Activated CD8-positive, alpha-beta memory T cell treated with anti-CD3 and anti-CD28 coated beads, Interleukin-2, amount 50 U/mL, for 48 hours (primary cell): ENCODE data around the gene AQP6.
A peak's percentile ranks its signal among the peaks of the same experiment; 100 is the strongest.

Experiments
- DNase-seq: peaks from one replicate; pipeline ENCODE4 v3.0.0-alpha.2; 2020

Gene AQP6

DNA sequence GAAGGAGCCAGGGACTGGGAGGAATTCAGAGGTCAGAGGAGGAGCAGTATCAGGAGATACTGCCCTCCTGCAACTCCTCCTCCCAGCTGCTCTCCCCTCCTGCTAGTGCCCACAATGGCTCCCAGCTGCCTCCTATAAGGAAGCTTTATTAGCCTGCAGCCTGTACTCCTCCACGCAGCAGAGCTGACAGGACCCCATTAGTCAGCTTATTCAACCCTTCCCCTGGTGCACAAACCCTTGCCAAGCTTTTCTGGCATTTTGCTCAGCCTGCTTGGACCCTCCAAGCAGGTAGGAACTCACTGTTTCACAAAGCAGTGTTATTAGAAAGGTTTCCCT lies 29.2 kb upstream of the AQP6 start:
- DNase-seq = no peak

DNA sequence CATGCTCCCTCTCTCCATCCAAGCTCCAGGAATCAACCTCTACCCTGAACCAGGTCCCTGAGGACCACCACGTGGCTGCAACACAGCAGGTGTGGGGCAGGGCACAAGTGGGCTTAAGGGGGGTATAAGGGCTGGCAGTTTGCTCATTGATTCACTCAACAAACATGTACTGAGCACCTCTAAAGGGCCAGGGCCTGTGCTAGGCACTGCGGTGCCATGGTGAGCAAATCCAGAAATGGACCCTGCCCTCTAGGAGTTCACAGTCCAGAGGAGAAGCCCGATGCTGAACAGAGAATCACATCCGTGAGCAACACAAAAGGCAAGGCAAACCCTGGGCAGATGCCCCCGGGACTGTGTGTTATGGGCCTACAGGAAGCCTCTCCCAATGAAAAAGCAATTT lies 28.7 kb upstream of the AQP6 start:
- DNase-seq = no peak

DNA sequence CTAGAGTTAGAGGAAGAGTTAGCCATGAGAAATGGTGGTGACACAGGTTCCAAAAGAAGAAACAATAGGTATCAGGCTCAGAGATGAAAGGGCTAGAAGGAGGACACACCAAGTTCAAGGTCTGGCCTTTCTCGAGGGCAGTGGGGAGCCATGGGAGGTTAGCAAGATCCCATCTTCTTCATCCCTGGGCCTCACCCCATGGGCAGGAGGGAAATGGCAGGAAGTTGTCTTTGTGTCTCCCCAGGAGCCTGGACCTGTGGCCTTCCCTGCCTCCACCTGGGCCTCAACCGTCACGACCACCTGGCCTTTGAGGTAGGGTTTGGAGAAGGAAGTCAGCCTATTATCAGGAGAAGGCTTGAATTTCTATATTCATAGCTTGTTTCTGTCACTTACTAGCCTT lies 28.0 kb upstream of the AQP6 start:
- no peak for DNase-seq

DNA sequence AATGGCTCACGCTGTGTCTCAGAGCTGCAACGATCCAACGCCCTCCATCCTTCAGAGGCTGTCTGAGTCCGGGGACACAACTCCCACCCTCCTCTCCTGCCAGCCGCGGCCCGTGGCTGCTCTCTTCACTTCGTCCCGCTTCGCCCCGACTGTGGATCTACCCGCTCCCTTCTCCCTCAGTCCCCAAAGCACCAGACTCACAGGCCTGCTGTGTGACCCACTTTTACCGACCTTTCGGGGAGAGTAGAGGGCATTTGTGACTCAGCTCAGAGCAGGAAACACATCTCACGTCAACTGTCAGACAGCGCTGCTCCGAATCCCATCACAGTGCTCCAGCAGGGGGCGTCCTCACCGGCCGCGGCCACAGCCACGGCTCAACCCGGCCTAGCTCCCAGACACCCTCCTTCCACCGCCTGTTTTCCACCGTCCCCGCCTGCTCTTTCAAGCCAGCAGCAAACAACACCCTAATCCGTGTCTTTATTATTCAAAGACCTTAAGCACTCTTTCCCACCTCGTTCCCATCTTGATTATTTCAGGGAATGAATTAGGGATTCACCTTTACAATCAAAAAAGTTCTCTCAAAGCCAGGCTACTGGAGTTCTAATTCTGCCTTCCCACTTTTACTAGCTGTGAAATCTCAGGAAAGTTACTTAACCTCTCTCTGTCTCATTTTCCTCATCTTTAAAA lies 27.2 kb upstream of the AQP6 start:
- peak; percentile 97 for DNase-seq

DNA sequence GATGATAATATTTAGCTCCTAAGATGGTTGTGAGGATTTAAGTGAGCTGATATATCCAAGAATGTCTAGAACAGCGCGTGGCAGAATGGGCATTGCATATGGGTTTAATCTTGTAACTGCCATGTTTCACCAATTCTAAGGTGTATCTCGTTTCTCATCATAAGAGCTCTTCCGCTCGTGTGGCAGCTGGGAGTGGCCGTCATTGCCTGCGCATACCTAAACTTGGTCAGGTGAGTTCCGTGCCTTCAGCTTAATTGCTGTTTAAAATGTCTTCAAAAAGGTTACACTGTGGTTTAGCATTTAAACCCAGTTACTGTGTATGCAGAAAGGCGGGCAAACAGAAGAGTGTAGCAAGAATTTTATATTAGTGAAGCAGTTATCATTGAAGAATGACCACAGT lies 26.7 kb upstream of the AQP6 start:
- DNase-seq = no peak

DNA sequence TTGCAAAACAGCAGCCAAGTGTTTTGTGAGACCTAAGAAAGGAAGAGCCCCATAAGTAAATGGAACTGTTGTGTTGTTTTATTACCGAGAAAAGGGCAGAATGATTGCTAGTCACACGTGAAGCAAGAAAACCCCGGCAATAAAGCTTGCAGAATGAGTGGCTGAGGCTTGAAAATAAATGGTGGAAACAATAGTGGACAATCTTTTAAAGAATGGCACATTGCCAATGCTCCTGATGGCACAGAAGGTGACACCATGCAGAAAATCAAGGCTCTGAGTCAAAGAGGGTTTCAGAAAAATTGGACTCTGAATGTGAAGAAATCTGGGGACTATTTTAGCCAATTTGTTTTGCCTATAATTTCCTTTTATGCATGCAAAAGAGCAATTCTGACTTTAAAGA lies 26.2 kb upstream of the AQP6 start:
- DNase-seq = no peak

DNA sequence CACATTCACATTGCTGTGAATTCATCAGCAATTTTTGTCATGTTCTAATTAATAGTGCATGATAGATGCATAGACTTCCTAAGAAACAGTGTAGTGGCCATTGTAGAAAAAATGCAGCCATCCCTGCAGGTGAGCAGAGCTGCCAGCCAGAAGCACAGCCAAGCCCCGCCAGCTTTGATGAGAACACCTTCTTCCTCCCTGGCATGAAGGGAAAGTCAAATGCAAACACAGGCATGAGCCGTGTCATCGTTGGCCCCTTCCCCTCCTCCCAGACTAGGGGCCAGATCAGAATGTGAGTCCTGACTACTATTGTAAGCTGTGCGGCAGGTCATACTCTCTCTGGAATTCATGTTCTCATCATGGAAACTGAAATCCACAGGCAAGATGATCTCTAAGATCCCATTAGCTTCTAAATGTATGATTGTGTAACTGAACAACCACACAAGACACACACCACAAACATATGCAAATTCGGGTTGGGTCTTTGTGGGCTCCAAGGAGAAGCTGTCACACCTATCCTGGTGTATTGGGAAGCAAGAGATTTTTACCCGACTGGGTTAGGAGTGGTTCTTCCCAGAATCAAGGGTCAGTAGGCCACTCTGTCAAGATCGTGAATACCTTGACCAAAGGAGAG lies 25.0 kb upstream of the AQP6 start:
- no peak for DNase-seq

DNA sequence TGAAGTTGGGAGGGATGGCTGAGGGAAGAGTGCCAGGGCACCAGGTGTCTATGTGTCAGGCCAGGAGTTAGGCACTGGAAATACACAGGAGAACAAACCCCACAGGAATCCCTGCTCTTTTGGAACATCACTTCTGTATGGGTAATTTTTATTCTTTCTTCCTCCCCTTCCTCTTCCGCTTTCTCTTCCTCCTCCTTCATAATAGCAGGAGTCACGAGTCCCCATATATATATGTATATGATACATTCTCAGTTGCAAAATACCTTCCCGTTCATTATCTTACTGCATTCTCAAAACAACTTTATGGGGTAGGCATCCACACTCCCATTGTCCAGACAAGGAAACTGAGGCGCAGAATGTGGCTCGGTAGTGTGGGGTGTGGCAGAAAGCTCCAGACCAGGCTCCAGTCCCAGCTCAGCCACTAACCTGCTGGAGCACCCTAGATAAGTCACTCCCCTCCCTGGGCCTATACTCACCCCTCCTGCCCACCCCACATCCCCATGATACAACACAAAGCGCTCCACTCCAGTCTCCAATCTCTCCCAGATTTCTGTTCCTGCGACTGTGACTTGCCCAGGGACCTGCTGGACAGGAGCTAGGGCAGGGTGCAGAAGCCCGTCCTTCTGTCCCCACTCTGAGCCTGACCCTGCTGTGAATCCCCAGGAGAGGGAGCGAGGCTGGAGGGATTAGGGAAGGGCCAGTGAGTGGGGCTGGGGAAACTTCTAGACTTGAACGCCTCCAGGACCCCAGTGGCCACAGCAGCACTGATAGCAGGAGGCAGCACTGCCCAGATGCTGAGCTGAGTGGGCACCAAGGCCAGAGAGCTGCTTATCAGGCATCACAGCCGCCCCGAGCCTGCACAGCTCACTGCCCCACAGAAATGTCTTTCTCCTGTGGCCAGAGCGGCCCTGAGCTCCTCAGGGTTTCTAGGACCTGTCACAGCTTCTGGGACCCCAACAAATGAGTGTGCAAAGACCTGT lies 23.6 kb upstream of the AQP6 start:
- DNase-seq = no peak

DNA sequence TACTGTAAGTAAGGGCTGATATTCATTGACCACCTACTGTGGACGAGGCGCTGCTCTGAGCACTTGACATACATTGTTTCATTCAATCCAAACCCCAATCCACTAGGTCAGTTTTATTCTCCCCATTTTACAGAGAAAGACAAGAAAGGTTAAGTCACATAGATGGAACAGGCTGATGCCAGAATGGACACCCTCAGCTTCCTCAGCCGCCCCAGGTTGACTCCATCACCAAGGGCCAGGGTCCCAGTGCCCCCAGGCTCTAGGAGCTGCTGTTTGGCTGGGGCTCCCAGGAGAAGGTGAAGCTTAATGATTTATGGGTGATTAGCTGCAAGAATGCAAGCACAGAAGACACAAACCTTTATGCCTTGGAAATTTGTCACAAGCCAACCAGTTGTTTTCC lies 22.9 kb upstream of the AQP6 start:
- no peak for DNase-seq

DNA sequence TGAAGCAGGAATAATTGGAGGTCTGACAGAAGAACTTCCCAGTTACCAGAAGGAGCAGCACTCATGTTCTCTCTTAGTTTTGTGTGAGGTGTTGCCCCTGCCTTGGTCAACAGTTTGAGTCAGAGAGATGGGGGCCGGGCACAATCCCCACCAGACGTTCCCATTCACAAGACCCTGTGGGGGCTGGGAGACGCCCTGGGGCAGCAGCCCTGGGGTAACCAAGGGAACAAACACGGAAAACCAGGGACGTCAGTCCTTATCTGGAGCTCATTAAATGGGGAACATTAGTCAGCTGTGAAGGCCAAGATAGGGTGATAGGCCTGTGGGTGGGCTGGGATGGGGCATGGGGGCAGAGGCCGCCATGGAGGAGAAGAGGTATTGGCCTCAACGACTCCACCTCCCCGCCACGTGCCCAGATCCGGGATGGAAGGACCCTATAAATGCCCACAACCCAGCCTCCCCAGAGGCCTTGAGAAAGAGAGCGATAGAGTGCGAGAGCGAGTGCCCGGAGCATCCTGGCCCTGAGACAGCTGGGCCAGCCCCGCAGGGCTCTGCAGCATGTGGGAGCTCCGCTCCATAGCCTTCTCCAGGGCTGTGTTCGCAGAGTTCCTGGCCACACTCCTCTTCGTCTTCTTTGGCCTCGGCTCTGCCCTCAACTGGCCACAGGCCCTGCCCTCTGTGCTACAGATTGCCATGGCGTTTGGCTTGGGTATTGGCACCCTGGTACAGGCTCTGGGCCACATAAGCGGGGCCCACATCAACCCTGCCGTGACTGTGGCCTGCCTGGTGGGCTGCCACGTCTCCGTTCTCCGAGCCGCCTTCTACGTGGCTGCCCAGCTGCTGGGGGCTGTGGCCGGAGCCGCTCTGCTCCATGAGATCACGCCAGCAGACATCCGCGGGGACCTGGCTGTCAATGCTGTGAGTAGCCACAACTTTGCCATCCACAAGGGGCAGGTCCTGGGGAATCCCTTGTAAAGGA lies 22.2 kb upstream of the AQP6 start, which contains the start of gene AQP2:
AQP2 (plus strand) TSS at position 465 of the 979 bp plus-strand sequence; CDS start at position 559, 94 bp downstream.
- DNase-seq = no peak

DNA sequence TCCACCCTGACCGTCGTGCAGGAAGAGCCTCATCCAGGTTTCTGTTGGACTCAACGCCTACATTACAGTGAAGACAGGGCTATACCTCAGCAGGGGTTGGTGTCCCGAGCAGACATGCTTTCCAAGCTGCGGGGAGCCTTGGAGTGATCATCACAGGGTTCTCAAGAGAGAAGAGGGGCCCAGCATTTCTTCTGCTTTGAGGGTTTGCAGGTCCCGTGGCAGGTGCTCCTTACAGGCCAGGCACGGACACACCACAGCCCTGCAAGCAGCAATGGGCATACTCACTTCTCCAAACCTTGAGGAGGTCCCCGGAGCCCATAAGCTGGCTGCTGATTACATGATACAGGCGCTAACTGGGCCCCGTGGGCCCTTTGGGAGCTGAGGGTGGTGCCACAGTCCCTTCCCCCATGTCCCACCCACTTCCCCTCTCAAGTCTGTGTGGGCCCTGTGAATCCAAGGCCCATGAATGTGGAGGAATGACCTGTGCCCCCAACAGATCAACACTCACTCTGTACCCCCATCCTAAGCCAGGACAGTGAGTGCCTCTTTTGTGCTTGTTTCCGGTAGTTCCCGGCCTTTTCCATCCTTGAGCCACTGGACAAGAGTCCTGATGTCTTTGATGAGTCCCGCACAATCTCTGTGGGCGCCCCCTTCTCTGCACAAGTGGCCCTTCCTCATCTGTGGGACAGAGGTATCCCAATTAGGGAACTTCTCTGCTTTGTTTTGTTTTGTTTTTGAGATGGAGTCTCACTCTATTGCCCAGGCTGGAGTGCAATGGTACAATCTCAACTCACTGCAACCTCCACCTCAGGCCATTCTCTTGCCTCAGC lies 21.1 kb upstream of the AQP6 start:
- no peak for DNase-seq

DNA sequence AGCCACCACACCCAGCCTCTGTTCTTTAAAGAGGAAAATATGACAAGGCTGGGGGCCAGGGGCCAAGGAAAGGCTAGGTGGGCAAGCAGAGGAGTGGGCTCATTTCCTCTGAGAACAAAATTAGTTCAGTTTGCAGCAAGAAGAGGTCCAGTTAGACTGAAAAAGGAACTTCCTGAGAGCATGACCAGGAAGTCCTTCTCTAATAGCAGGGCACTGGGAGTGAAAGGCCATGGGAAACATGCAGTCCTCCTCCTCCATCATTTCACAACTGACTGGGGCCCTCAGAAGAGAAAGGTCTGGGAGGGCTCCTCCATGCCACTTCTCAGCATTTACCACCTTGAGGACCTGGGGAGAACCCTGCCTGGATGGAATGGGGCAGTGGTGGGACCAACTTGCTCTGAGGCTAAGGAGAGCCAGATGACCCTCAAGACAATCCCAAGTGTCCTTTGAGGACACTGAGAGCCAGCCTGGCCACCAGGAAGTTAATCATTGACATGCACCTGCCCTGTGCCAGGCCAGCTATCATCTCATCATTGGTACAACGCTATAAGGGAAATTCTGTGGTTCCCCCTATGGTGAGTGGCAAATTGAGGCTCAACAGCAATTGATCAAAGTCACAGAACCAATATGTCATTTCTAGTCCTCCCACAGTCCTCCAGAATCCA lies 20.2 kb upstream of the AQP6 start:
- DNase-seq = no peak

DNA sequence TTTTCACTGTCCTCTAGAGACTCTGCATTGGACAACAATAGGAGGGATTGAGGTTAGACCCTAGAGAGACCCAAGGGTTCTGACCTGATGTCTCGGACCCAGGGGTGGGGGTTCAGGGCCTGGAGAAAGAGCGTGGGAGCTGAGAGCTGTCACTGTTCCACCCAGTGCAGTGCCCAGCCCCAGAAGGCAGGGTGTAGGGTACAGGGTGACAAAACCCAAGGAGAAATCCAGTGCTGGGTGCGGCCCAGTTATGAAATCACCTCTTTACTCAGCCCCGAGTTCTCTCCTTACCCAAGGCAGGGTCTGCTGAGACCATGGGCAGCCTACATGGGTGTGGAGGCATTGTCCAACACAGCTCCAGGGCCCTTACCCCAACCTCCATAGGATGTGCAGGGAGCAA lies 19.6 kb upstream of the AQP6 start:
- no peak for DNase-seq

DNA sequence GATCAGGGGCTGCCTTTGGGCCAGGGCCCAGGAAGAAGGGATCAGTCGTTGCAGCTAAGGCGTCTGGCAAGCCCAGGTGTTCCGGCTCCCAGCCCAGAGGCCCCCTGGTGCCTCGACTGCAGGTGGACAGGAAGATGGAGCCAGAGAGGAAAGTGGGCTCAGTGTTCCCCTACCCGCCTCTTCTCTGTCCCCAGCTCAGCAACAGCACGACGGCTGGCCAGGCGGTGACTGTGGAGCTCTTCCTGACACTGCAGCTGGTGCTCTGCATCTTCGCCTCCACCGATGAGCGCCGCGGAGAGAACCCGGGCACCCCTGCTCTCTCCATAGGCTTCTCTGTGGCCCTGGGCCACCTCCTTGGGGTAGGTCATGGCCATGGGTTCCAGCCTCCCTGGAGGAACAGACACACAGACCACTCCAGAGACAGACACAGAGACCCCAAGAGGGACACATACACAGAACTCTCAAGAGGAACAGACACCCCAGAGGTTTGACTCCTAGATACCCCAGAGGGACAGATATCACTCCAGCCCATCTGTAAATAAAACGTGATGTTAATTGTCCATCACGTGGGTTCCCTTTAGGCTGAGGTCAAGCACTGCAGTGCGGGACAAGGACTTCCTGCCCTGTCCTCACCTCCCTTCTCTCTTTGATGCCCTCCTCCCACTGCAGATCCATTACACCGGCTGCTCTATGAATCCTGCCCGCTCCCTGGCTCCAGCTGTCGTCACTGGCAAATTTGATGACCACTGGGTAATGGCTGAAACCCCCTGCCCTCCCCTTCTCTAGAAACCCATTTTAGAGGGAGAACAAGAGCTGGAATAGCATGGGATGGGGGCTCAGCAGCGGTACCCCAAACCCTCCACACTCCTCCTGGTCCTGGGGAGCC lies 18.5 kb upstream of the AQP6 start:
- DNase-seq = no peak

DNA sequence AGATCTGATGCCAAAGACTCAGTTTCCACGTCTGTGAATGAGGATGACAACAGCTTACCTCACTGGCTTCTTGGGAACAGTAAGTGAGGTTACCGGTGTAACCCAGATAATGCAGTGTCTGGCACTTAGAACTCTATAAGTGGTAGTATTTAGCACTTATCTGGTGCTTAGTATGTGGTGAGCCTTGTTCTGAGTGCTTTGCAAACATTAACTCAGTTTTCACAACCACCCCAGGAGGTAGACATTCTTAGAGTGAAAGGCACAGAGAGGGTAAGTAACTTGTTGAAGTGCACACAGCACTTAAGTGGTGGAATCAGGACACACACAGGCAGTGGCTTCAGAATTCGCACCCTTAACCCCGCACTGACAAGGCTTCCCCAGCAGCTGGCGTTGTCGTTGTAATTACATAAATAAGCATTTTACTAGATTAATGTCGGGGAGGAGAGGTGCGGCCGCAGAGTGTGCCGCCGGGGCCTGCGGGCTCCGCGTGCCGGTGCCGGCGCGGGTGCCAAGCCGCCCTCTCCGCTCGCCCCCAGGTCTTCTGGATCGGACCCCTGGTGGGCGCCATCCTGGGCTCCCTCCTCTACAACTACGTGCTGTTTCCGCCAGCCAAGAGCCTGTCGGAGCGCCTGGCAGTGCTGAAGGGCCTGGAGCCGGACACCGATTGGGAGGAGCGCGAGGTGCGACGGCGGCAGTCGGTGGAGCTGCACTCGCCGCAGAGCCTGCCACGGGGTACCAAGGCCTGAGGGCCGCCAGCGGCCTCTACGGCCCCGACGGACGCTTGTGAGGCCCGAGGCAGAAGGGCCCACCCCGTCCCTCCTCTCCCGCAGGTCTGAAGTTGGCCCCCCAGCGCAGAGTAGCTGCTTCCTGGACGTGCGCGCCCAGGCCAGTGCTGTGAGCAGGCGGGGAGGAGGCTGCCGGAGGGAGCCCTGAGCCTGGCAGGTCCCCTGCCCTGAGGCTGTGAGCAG lies 17.6 kb upstream of the AQP6 start:
- DNase-seq = no peak

DNA sequence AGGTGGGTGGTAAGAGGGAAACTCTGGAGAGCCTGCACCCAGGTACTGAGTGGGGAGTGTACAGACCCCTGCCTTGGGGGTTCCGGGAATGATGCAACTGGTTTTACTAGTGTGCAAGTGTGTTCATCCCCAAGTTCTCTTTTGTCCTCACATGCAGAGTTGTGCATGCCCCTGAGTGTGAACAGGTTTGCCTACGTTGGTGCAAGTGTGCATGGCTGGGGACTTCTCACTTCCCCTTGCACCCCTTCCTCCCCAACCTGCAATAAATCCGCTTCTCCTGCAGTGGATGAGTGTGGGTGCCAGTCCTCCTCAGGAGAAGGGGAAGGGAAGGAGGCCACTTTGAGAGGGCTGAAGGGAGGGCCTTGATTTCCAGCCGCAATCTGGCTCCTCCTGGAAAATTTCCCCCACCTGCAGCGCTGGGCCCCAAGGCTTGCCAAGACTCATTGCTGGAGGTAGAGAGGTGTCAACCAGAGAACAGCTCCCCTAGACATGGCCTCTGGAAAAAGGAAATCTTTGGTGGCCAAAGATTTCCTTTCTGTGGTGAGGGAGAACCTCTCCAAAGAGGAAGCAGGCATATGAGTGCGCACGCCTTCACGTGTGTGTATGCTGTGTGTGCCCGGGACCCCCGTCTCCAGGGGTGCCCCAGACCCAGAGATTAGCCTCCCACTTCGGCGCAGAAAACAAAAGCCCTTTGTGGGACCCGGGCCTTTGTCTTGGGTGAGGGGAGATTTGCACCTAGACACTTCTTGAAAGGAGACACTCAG lies 16.7 kb upstream of the AQP6 start:
- DNase-seq = no peak

DNA sequence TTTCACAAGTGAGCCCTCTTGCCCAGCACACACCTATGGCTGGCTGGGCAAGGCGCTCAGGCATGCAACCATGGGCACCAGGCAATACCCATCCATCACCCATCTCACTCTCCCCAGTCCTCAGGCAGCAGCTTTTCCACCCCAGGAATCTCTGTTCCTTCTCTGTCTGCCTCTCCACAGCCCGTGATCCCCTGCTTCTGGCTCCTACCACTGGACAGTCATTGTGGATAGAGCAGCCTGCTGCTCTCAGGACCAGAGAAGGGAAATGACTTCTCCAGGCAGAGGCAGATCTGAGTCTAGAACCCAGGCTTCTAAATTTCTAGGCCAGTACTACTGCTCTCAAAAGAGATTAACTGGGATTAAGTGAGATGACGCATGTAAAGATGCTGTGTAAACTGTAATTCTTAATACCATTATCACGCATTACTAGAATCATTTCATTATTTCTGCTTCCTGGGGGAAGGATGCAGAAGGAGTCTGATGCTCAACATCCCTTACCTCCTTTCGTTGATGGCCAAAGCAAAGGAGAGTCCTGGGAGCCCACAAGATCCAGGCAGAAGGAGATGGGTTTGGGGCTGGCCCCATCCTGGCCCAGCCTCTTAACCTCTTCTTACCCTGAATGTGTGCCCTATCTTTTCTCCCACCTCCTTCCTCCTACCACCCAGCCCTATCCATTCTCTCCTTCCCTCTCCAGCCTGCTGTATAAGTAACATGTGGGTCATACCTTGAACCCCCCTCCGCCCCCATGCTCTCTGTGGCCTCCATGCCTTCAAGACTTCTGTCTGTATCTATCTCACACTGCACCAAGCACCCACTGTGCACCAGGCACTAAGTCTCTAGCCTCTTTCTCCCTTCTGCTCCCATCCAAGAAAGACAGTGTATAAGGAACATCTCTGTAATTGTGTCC lies 15.8 kb upstream of the AQP6 start:
- no peak for DNase-seq
